Measurements from ENCODE around the gene ICAM3. TPM values are rescaled to one million over a fixed set of nuclear protein-coding genes. Genes with fewer than 3 reads are reported as not detected.

Gene ICAM3
- total and polyA plus RNA-seq, 2 experiments from 2014 or later, result 5.2 to 16.8 TPM

- no peaks in the 10 kb centered on the region for H3K36me3 ChIP-seq (replicated peaks; ENCODE audit: insufficient read depth, low read depth)
Measured at GRCh38 chr19:10365518-10365917, 26.1 kb upstream of the ICAM3 start.

GRCh38 chr19:10364644-10365043, 25.2 kb upstream of the ICAM3 start:
- Histone ChIP-seq H3K4me2 (no peak overlapping the region), H3K4me1 (ENCODE audit: insufficient read depth) (no peaks in the 10 kb centered on the region), H3K9me3 (ENCODE audit: low read depth) (no peaks in the 10 kb centered on the region), H3K27me3 (no peaks in the 10 kb centered on the region), H3K4me3 (no peak overlapping the region), H3K79me2 (no peaks in the 10 kb centered on the region), H3K9me2 (replicated peaks; ENCODE audit: insufficient read depth) (no peaks in the 10 kb centered on the region), H2AFZ (no peak overlapping the region), H3K36me3 (replicated peaks; ENCODE audit: insufficient read depth, low read depth) (no peaks in the 10 kb centered on the region), H3K27ac (no peak overlapping the region), H4K20me1 (ENCODE audit: insufficient read depth, poor library complexity, severe bottlenecking) (no peaks in the 10 kb centered on the region)
- no peak for DNase-seq (ENCODE audit: low spot score)
- TF ChIP-seq EZH2phosphoT487 (IDR thresholded peaks at IDR 0.05; ENCODE audit: low read depth, severe bottlenecking, unreplicated experiment) (no peak), EZH2 (IDR thresholded peaks at IDR 0.05; ENCODE audit: borderline replicate concordance) (no peak)
- TF ChIP-seq, protein P1, sequence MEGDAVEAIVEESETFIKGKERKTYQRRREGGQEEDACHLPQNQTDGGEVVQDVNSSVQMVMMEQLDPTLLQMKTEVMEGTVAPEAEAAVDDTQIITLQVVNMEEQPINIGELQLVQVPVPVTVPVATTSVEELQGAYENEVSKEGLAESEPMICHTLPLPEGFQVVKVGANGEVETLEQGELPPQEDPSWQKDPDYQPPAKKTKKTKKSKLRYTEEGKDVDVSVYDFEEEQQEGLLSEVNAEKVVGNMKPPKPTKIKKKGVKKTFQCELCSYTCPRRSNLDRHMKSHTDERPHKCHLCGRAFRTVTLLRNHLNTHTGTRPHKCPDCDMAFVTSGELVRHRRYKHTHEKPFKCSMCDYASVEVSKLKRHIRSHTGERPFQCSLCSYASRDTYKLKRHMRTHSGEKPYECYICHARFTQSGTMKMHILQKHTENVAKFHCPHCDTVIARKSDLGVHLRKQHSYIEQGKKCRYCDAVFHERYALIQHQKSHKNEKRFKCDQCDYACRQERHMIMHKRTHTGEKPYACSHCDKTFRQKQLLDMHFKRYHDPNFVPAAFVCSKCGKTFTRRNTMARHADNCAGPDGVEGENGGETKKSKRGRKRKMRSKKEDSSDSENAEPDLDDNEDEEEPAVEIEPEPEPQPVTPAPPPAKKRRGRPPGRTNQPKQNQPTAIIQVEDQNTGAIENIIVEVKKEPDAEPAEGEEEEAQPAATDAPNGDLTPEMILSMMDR (IDR thresholded peaks at IDR 0.05; ENCODE audit: poor library complexity), result no peak
- 97% methylated on average over 19 of the region's 19 CpGs for WGBS (ENCODE audit: low lambda C conversion rate, missing lambda C conversion rate)

More at GRCh38 chr19:10365518-10365917, 26.1 kb upstream of the ICAM3 start:
- TF ChIP-seq EZH2 (IDR thresholded peaks at IDR 0.05; ENCODE audit: borderline replicate concordance) (no peak), EZH2phosphoT487 (IDR thresholded peaks at IDR 0.05; ENCODE audit: low read depth, severe bottlenecking, unreplicated experiment) (no peak)
- TF ChIP-seq, protein P1 (IDR thresholded peaks at IDR 0.05; ENCODE audit: poor library complexity), result no peak
- DNase-seq (ENCODE audit: low spot score), result no peak
- no peak overlapping the region for H3K4me2 ChIP-seq
- H3K27ac ChIP-seq, result no peak overlapping the region
- H3K4me1 ChIP-seq (ENCODE audit: insufficient read depth), result no peaks in the 10 kb centered on the region
- H3K9me3 ChIP-seq (ENCODE audit: low read depth), result no peaks in the 10 kb centered on the region
- H3K9me2 ChIP-seq (replicated peaks; ENCODE audit: insufficient read depth), result no peaks in the 10 kb centered on the region
- no peak overlapping the region for H3K4me3 ChIP-seq
- H4K20me1 ChIP-seq (ENCODE audit: insufficient read depth, poor library complexity, severe bottlenecking), result no peaks in the 10 kb centered on the region
- WGBS (ENCODE audit: low lambda C conversion rate, missing lambda C conversion rate), result 96% methylated on average over 23 of the region's 23 CpGs
- H3K79me2 ChIP-seq, result no peaks in the 10 kb centered on the region
- H2AFZ ChIP-seq, result no peak overlapping the region
- H3K27me3 ChIP-seq, result no peaks in the 10 kb centered on the region

DNA sequence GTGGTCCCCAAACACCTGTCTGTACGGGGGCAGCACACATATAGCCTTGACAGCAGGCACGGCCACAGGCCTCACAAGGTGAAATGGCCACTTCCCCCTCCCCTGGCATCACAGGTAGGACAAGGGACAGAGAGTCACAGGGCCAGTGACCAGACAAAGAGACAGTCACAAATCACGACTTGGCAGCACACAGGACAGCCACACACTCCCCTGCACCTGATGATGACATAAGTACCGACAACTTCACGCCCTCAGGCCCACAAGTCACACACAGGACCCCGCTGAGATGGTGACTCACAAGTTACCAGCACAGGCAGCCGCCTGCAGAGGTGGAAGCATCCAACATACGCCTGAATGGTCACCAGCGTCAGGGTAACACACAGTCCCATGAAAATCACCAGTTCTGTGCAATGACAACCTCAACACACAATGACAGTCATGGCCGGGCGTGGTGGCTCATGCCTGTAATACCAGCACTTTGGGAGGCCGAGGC, 24.4 kb upstream of the ICAM3 start:
- H3K36me3 ChIP-seq (replicated peaks; ENCODE audit: insufficient read depth, low read depth), result no peaks in the 10 kb centered on the region
- H3K27me3 ChIP-seq, result no peaks in the 10 kb centered on the region
- no peak overlapping the region for H3K27ac ChIP-seq
- no peaks in the 10 kb centered on the region for H3K4me1 ChIP-seq (ENCODE audit: insufficient read depth)
- H4K20me1 ChIP-seq (ENCODE audit: insufficient read depth, poor library complexity, severe bottlenecking), result no peaks in the 10 kb centered on the region
- no peak overlapping the region for H2AFZ ChIP-seq
- H3K79me2 ChIP-seq, result no peaks in the 10 kb centered on the region
- H3K9me3 ChIP-seq (ENCODE audit: low read depth), result no peaks in the 10 kb centered on the region
- no peak overlapping the region for H3K4me3 ChIP-seq
- 93% methylated on average over 12 of the region's 12 CpGs for WGBS (ENCODE audit: low lambda C conversion rate, missing lambda C conversion rate)
- no peak overlapping the region for H3K4me2 ChIP-seq
- no peaks in the 10 kb centered on the region for H3K9me2 ChIP-seq (replicated peaks; ENCODE audit: insufficient read depth)
- no peak for DNase-seq (ENCODE audit: low spot score)
- TF ChIP-seq EZH2phosphoT487 (IDR thresholded peaks at IDR 0.05; ENCODE audit: low read depth, severe bottlenecking, unreplicated experiment) (no peak), EZH2 (IDR thresholded peaks at IDR 0.05; ENCODE audit: borderline replicate concordance) (no peak)
- TF ChIP-seq, protein P1 (IDR thresholded peaks at IDR 0.05; ENCODE audit: poor library complexity), result no peak

Data from hepatocyte (in vitro differentiated cells).